Activated T-cell treated with anti-CD3 and anti-CD28 coated beads, Interleukin-2, amount 50 U/mL, for 1 hour (primary cell): ENCODE data around the gene PHYH.
A peak's percentile ranks its signal among the peaks of the same experiment; 100 is the strongest.
"Not testable (repeated sequence)": the region's sequence is repeated elsewhere in the genome, so short reads cannot be mapped to it uniquely, and the experiment has no call there.

Experiments used
- DNase-seq: peaks from one replicate; pipeline ENCODE4 v3.0.0-alpha.2; 2020

The PHYH gene

GRCh38 chr10:13299437-13300287, at the start of gene PHYH:
Gene PHYH (minus strand): TSS chr10:13300064. CDS start chr10:13300042, 22 bp downstream.
- DNase-seq: peak; percentile 85

DNA sequence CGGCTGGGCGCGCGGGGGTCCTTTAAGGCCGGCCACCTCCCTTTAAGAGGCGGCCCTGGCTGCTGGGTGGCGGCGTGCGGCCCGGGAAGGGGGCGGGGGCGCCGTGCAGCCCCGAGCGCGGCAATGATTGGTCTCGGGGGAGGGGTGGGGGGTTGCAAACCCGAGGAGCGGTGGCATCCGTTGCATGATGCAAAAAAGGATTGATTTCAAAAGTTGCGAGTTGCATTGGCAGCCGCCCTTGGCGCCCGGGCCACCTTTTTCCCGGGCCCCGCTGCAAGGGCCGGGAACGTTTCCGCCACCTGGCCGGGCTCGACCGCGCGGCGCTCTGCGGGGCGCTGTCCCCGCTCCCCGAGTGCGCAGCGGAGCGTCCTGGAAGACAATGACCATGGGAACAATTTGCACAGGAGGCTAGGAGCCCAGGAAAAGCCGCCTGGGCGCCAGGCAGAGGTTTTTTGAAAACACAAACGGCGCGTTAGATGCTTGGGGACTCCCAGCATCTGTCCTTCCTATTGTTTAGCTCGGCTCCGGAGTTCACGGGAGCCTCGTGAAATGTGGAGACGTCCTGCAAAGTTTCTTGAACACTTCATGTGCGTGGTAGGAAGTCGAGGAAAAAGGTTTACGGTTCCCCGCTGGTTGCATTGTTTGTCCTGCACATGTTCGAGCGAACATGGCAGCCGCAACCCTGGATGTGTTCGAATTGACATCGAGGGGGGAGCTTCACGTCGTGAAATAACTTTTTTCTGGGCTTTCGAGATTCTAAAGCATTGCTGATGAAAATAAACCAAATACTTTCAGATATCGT, 48.6 kb upstream of the PHYH start, which contains the start of gene SEPHS1:
TSS of gene SEPHS1 (minus strand) at position 78 of the 802 bp plus-strand sequence. CDS start 3,343 bp downstream, outside the sequence.
- DNase-seq: peak; percentile 79

DNA sequence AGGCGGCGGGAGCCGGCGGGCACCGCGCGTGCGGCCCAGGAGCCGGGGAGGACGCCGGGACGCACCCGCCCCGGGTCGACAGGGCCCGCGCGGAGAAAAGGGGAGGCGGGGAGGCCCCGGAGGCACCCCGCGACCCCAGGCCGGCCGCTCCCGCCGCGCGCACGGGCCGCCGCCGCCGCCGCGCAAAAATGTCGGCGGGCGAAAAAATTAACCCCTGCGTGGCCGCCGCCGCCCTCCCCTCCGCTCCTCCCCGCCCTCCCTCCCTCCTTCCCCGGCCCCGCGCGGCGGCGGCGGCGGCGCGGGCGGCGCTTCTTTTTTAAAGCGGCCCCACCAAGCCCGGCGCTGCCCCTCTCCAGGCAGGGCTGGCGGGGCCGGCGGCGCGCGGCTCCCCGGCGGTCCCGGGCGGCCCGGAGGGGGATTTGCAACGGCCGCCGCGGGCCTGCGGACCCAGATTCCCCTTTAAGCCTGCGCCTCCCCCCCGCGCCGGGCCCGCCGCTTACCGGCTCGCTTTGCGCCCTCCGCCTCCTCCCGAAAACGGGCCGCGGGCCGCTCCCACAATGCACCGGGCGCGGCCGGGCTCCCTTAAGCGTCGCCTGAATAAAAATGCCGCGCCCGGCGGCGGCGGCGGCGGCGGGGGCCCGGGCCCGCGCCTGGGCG, 47.8 kb upstream of the PHYH start:
- peak; percentile 79 for DNase-seq

GRCh38 chr10:13347043-13347499, 47.2 kb upstream of the PHYH start:
- DNase-seq: no peak

GRCh38 chr10:13346283-13347042, 46.6 kb upstream of the PHYH start:
- DNase-seq: no peak

DNA sequence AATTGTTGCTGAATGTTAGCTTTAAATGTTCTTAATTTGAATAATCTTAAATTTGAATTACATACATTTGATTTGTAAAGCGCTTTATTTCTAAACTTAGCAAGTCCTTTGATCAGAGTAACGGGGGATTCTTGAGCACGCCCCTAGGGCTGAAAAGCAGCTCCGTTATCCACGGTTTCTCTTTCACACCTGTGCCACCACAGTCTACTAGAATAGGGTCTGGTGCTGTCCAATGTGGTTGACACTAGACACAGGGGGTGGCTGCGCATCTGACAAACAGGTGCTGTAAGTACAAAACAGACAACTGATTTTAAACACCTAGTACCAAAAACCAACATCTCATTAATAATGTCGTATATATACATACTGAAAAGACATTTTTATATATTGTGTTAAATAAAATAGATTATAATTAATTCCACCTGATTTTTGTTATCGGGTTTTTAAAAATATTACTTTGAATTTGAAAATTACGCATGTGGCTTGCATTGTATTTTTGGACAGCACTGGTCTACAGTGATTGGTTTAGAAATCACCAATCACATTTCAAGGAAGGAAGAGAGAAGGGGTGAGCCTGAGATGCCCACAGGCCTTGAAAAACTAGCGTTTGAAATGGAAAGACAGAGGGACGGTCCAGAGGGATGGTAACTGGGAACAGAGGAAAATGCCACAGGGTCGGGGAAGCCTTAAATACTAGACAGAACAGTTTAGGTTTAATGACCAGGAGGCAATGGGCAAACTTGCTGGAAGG, 40.9 kb upstream of the PHYH start:
- peak; percentile 26 for DNase-seq

DNA sequence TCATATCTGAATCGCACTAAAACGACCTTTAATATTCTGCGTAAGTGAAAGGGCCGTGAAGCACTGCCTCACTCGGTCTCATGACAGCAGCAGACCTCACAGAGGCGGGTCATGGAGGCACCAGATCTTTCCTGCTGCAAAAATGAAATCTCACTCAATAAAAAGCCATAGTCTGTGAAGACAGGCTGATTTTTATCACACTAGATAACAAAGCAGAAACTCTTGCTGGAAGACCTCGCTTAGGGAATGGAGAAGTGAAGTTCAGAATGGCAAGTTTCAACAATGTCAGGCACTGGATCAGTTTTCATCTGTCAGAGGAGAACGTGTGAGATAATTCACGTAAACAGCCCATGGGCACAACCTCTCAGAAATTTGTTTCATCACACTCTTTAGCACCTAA, 40.2 kb upstream of the PHYH start:
- DNase-seq: no peak

GRCh38 chr10:13338390-13339110, 38.7 kb upstream of the PHYH start:
- DNase-seq: no peak

DNA sequence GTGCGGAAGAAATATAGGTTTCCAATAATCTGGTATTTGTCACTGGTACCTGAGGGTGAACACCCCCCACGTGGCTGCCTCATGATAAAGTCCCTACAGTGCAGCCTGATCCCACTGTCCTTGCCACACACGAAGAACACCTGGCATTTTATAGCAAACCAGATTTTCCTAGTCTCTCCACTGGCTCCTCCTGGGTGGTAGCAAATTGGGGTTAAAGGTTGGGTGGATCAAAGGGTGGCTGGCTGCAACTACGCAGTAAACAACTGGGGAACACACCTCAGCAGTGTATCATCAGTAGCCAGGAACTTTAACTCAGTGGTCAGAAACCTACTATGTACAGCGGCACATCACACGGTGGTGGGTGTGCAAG, 37.9 kb upstream of the PHYH start:
- DNase-seq: no peak

DNA sequence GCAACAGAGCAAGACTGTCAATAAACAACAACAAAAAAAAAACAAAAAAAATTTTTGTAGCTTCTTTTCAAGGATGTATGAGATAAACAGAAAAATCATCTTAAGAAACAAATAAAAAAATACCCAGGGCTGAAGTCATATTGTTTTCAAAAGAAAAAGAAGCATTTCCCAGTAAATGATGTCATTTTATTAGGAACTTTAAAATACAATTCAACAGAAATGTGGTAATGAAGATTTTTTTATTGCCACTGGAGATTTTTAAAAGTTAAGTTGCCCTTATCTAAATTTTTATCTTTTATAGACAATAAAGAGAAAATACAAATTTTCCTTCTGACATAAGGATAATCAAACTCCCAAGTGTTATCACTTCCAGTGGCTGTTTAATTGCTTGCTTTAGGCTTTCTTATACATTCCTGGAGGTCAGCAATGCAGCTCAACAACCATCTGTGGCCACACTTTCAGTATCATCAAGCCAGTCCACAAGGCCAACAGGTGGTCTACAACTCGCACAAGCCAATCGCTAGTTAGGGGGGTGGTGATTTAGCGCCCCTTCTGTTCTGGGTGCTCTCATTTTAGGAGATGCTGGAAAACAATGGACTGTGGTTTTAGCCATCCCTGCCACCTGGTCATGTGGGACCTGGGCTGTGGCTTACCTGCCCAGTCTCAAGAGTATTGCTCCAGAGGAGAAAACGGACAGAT, 37.4 kb upstream of the PHYH start:
- DNase-seq: no peak

DNA sequence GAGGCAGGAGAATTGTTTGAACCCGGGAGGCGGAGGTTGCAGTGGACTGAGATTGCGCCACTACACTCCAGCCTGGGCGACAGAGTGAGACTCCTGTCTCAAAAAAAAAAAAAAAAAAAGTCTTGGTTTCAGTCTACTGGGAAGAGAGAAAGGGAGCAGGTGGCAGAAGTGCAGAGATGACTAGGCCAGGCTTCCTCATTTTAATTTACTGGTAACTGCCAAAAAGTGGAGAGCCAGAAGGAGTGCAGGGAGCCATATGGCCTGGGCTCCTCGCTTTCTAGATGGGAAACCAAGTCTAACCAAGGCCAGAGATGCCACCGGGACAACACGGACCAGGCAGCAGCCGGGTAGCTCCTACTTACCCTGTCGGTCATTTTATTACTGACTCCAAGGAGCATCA, 36.0 kb upstream of the PHYH start:
- no peak for DNase-seq

DNA sequence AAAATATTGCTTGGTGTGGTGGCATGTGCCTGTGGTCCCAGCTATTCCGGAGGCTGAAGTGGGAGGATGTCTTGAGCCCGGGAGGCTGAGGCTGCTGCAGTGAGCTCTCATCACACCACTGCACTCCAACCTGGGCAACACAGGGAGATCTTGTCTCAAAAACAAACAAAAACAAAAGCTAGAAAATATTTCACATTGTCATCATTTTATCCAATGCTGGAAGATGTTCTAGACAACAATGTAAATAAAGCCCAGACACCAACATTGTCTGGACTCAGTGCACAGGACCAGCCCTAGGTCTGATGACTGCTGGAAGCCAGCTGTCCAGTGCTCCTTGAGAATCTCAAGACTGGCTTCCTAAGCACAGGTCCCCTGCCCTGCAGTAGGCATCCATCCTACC, 34.7 kb upstream of the PHYH start:
- no peak for DNase-seq

- DNase-seq: no peak
Measured at GRCh38 chr10:13331646-13332045, 31.8 kb upstream of the PHYH start.

DNA sequence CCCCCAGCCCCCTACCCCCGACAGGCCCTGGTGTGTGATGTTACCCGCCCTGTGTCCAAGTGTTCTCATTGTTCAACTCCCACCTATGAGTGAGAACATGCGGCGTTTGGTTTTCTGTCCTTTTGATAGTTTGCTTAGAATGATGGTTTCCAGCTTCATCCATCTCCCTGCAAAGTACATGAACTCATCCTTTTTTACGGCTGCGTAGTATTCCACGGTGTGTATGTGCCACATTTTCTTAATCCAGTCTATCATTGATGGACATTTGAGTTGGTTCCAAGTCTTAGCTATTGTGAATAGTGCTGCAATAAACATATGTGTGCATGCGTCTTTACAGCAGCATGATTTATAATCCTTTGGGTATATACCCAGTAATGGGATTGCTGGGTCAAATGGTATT, 31.1 kb upstream of the PHYH start:
- not testable (repeated sequence) for DNase-seq

GRCh38 chr10:13329565-13329964, 29.7 kb upstream of the PHYH start:
- no peak for DNase-seq

DNA sequence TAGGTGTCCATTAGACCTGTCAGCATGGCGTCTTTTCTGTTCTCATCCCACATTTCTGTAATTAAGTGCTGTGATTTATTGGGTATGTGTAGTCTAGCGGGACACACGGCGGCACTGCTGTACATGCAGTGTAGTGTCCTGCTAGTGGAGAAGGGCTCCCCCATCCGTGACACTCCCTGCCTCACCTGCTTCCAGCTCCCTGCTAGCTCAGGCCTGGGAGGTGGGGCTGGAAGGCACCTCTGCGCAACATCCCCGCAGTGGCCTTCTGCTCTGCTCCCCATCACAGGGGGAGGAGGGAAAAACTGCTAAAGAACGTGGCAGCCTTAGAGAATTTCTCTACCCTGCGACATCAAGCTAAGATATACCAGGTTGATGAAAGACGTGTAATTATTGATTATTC, 28.7 kb upstream of the PHYH start:
- DNase-seq: no peak

GRCh38 chr10:13328126-13328525, 28.3 kb upstream of the PHYH start:
- no peak for DNase-seq

DNA sequence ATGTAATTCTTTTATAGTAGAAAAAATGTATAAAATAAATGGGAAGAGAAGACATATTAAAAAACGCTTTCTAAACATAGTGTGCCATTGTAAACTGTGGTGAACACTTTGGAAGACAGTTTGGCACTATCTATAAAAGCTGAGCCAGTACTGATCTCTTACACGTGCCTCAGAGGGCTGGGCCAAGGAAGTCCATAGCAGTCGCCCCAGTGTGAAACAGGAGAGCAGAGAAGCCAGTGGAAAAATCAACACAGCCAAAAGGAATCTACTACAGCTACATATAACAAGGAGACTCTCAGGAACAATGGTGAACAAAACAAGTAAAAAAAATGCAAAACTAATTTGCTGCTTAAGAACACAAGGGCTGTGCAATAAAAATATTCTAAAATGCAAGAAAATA, 27.7 kb upstream of the PHYH start:
- DNase-seq: no peak

- no peak for DNase-seq
Measured at GRCh38 chr10:13322615-13323148, 22.8 kb upstream of the PHYH start.

- DNase-seq: no peak
Measured at GRCh38 chr10:13321576-13321975, 21.7 kb upstream of the PHYH start.
